Inflammatory macrophage treated with lipopolysaccharide for 4 hours (primary cell): ENCODE measurements around the gene EVA1A.
A peak's percentile ranks its signal among the peaks of the same experiment; 100 is the strongest.

Experiments
- DNase-seq: peaks from one replicate; pipeline ENCODE4 v3.0.0-alpha.2; 2020

The EVA1A gene

GRCh38 chr2:75560768-75561565, at the start of gene EVA1A:
Gene EVA1A (minus strand): TSS chr2:75560939. CDS start chr2:75518140, 42,799 bp downstream.
- no peak for DNase-seq

DNA sequence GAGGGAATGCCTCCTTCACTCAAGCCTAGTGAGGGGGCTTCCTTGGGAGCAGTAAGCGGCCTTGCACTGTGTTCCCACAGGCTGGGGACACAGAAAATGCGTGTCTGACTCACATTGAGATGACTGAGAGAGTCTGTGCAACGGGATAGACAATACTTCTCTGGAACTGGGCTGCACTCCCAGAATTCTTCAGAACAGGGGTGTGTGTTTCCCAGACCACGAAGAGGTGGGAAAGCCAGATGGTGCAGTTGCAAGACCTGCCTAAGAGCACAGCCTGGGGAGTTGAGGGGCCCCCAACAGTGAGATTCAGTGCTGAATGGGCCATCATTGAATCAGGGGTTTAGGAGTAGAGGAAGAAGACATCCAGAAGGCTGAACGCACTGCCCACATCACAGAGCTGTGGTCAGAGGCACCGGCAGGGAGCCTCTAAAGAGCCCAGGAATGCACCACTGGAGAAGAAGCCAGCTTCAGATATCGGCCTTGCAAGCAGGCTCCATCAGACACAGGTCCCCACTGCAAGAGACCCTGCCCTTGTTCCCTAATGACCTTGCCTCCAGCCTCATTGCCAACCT, 49.3 kb upstream of the EVA1A start:
- DNase-seq: no peak

DNA sequence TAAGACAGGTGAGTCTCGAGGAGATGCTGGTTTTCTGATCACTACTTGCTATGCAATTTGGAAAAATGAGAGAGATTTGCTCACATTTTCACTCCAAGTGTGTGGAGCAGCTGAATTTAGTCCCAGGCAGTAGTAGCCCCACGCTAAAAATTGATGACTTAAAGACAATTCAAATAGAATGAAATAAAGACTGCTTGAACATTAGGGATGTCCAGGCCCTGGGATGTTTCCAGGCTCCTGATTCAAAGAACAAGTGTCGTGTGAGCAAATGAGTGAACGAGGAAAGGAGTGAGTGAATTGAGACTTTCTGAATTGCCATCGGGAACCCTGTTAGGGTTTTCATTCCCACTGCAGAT, 48.6 kb upstream of the EVA1A start:
- DNase-seq: no peak

- peak; percentile 13 for DNase-seq
Measured at GRCh38 chr2:75608684-75609333, 48.1 kb upstream of the EVA1A start.

GRCh38 chr2:75607988-75608683, 47.4 kb upstream of the EVA1A start:
- no peak for DNase-seq

DNA sequence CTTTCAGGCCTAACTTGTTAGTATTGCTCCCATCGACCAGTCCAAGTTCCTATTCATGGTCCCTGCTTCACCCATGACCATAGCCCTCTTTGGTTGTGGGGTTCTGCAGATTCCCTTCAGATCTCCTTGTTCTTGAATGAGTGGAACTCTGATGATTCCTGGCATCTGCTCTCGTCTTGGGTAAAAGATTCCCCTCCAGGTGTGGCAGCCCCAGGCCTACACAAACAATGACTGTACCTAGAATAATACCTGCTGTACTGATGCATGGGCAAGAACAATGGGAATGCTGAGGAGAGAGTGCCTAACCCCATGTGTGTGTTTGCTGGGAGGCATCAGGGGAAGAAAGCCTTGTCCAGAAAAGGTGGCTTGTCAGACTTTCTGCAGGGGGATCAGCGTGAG, 46.7 kb upstream of the EVA1A start:
- DNase-seq: no peak

DNA sequence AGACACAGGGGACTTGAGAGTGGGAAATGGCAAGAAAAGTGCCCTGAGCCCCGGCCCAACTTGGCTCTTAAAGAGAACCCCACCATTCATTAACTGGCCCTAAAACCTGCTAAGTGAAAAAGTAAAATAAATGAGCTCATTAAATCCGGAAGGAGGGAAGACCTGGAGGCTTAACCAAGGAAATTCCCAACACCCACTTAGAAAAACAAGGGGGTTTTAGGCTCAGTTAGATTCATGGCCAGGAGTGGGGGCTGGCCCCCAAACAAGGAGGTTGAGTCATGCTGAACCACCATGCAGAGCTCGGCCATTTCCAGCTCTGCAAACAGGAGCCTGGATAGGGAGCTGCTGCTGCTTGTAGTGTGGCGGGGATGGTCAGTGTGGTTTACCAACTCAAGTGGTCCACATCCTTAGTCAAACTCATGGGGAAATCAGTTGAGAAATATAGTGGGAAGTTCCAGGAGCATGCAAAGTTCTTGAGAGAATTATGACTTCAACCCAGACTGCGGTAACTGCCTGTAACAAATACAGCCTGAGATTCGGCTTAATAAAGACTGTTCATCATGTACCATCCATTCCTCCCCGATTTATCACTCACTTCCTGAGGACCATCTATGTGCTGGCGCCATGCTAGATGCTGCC, 46.1 kb upstream of the EVA1A start:
- DNase-seq: no peak

- no peak for DNase-seq
Measured at GRCh38 chr2:75605770-75606529, 45.2 kb upstream of the EVA1A start.

GRCh38 chr2:75604484-75604883, 43.7 kb upstream of the EVA1A start:
- no peak for DNase-seq

GRCh38 chr2:75603477-75603876, 42.7 kb upstream of the EVA1A start:
- no peak for DNase-seq

DNA sequence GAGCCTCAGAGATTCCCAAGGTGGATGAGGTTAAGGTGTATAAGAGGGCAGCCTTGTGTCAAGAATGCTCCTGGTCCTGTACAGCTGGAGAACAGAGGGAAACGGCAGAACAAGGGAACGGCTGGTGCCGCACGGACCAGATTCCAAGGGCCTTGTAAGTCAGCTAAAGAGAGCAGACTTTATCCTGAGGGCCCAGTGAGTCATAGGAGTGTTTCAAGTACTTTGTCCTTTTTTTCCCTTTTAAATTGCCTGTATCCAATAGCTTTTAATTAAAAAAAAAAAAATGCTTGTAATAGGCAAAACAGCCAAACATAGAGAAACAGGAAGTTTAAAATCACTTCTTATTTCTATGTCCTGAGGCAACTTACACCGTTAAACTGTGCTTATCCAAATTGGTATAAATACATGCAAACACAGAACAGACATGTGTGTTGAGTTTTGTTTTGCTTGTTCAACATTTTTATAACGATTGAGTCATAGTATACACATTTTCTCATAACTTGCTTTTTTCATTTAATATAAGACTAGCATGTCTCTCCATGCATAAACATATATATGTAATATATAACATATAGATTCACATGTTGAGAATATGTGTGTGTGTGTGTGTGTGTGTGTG, 42.1 kb upstream of the EVA1A start:
- no peak for DNase-seq

GRCh38 chr2:75600461-75601011, 39.8 kb upstream of the EVA1A start:
- DNase-seq: no peak

DNA sequence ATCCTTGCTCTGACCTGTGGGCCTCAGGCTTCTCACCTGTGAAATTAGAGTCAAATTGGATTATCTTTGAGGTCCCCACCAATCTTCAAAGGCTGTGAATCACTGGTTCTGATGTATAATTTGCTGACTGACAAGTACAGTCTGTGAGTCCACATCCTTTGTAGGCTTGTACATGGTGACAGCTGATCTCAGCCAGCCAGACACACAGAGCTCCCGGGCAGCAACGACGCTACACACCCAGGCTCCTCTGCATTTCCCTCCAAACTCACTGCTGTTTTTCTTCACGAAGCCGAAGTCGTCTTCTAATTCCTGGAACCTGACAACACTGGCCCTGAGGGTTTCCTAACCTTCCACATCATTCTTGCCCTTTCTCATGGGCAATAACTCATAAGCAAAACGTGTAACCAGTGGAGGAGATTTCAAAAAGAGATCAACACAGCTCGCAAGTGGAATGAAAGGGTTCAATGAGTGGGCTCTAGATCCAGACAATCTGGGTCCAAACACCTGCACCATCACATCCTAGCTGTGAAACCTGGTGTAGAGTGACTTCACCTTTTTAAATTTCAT, 37.9 kb upstream of the EVA1A start:
- no peak for DNase-seq

GRCh38 chr2:75597949-75598348, 37.2 kb upstream of the EVA1A start:
- DNase-seq: no peak

DNA sequence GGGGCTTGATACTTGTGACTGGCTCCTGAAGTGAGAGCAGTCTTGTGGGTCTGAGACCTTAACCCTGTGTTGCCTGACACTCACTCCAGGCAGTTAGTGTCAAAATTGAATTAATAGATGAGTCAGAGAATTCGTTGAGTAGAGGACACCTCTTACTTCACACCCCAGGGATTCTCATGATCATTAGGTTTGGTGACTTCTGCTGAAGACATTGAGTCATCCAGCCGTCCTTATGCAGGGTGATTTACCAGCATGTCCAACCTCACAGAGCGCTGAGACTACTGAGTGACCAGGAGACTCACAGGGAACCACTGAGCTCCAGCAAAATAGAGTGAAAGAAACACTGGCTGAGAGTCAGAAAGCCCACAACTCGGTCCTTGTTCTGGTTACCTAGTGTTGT, 36.0 kb upstream of the EVA1A start:
- no peak for DNase-seq

GRCh38 chr2:75595541-75596395, 35.0 kb upstream of the EVA1A start:
- DNase-seq: no peak

DNA sequence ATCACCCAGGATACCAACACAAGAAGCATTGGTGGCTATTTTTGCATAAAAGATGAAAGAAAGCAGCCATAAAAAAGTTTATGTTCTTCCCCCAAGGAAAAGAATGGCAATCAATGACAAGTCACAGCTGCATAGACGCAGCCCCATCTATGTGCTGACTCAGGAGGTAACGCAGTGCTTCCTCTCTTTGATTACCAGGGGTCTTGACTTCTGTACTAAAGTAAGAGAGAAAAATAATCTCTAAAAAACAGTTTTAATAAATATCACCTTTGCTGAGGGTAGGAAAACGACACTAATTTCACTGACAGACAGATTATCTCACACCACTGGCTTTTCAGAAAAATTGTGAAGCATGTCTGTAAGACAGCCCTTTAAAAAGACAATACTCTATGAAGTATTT, 33.9 kb upstream of the EVA1A start:
- no peak for DNase-seq

DNA sequence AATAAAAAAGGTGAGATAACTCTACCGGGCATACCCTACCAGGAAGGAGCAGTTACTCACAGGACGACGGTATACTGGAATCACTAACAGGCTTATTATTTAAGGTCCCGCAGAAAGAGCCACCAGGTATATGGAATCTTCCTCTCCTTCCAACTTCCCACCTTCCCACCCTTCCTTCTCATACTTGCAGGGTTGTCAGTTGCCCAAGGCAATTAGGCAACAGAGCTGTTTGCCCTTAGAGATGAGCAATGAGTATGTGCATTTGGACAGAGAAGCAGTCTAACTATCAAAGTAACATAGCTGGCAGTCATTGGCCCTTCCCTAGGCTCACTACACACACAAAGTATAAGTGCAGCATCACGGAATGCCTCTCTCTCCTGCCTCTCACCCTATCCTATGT, 32.1 kb upstream of the EVA1A start:
- DNase-seq: no peak

DNA sequence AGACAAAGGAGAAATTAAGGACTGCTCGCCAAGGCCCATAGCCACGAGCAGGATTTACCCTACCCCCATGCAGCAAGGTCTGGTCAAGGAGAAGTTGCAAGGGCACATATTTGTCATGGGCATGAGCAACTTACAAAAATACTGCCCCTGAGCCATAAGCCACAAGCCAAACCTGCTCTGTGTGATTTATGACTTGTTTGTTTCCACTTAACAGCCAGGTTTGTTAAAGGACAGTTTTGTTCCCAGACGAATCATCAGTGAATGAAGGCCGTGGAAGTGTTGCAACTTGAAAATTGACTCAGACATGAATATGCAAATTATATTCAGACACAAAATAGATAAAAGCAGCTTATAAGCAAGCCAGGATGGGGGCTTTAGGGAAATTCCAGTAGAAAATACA, 31.3 kb upstream of the EVA1A start:
- no peak for DNase-seq

DNA sequence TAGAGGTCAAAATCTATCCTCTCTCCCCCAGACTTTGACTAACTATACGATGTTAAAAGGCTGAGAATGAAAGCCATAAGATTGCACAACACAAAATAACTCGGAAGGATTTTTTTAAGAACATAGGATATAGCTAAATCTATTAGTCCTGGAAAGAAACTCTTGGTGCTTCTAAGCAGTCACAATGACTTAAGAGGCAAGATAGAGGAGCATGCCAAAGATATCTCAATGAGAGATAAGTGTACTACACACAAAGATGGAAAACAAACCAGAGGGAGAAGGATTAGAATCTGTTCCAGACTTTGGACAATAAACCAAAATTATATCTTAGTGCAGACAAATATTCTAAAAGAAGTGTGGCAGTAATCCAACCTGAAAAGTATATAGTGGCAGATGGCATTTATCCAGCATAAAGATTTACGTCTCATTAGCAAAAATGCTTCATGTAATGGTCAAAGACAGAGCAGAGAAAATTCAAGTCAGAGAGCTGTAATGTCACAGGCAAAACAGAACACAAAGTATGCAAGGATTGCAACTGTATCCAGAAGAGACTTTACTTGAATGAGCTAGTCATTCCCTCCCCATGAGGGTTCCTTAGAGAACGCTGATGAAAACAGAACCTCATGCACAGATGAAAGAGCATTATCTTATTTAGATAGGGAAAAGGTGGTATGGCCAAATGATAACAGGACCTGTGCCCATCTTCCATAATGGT, 28.8 kb upstream of the EVA1A start:
- no peak for DNase-seq
